H7 (cell line): ENCODE results near the gene PEX7. TPM values are rescaled to one million over a fixed set of nuclear protein-coding genes. Genes with fewer than 3 reads are reported as not detected.

Experiments used
- DNase-seq: peaks from one replicate; pipeline ENCODE4 v3.0.0; 2012
- H3K27me3 ChIP-seq: 2 replicates; pipeline ENCODE4 v1.6.0; 2011; ENCODE audit warnings: mild to moderate bottlenecking, low read length; ENCODE audit not compliant: control insufficient read depth, insufficient read depth
- H3K36me3 ChIP-seq: replicated peaks from 2 replicates; pipeline ENCODE4 v1.5.1; 2011; ENCODE audit warnings: low read length; ENCODE audit not compliant: control insufficient read depth, insufficient read depth
- H3K4me3 ChIP-seq: 2 replicates; pipeline ENCODE4 v1.5.1; 2011; ENCODE audit warnings: low read depth, mild to moderate bottlenecking, control low read depth, low read length, moderate library complexity; ENCODE audit not compliant: insufficient read depth
- total RNA-seq: library from RNA; depleted of rRNA; stranded (reverse); fragments of >200 nt; shearing (Covaris generic); gene quantifications from 2 replicates; pipeline ENCODE4 v1.2.3, GENCODE V29; 2014; rRNA removed

Gene PEX7
- 11.8 and 14.0 TPM in 2 replicates for total RNA-seq

- DNase-seq: peak; percentile 91
- H3K27me3 ChIP-seq: no peaks in the 10 kb centered on the region
- H3K4me3 ChIP-seq: peak within 1 kb of the TSS; percentile 66
- H3K36me3 ChIP-seq: 0 out of 2 replicates have a peak, but pooled peaks cover 2% of the 10 kb centered on the region
These were observed at the start of gene PEX7 for GRCh38 chr6:136822376-136823127. TSS of gene PEX7 (plus strand) at chr6:136822592. CDS start at chr6:136822666, 74 bp downstream.

- peak; percentile 44 for DNase-seq
These were observed 49.5 kb upstream of the PEX7 start for GRCh38 chr6:136772685-136773472.

GRCh38 chr6:136773473-136773796 lies 49.0 kb upstream of the PEX7 start:
- no peak for DNase-seq
- no peaks in the 10 kb centered on the region for H3K36me3 ChIP-seq
- H3K27me3 ChIP-seq: no peaks in the 10 kb centered on the region
- H3K4me3 ChIP-seq: no peak overlapping the region

More at GRCh38 chr6:136772685-136773472, 49.5 kb upstream of the PEX7 start:
- Histone ChIP-seq H3K4me3 (no peak overlapping the region), H3K27me3 (no peaks in the 10 kb centered on the region), H3K36me3 (no peaks in the 10 kb centered on the region)

- H3K36me3 ChIP-seq: no peaks in the 10 kb centered on the region
- no peak overlapping the region for H3K4me3 ChIP-seq
- no peak for DNase-seq
- no peaks in the 10 kb centered on the region for H3K27me3 ChIP-seq
These were observed 48.0 kb upstream of the PEX7 start for GRCh38 chr6:136774228-136775041.

GRCh38 chr6:136775081-136775480 lies 47.3 kb upstream of the PEX7 start:
- DNase-seq: no peak
- Histone ChIP-seq H3K27me3 (no peaks in the 10 kb centered on the region), H3K36me3 (no peaks in the 10 kb centered on the region), H3K4me3 (no peak overlapping the region)

- H3K27me3 ChIP-seq: no peaks in the 10 kb centered on the region
- DNase-seq: no peak
- H3K4me3 ChIP-seq: no peak overlapping the region
- H3K36me3 ChIP-seq: no peaks in the 10 kb centered on the region
These were observed 46.8 kb upstream of the PEX7 start for GRCh38 chr6:136775548-136775947.

GRCh38 chr6:136777651-136778050 lies 44.7 kb upstream of the PEX7 start:
- H3K36me3 ChIP-seq: no peaks in the 10 kb centered on the region
- H3K4me3 ChIP-seq: no peak overlapping the region
- DNase-seq: no peak
- no peaks in the 10 kb centered on the region for H3K27me3 ChIP-seq

- DNase-seq: no peak
- Histone ChIP-seq H3K36me3 (no peaks in the 10 kb centered on the region), H3K27me3 (no peaks in the 10 kb centered on the region), H3K4me3 (no peak overlapping the region)
These were observed 42.7 kb upstream of the PEX7 start for GRCh38 chr6:136779682-136780081.

GRCh38 chr6:136780972-136781371 lies 41.4 kb upstream of the PEX7 start:
- DNase-seq: no peak
- Histone ChIP-seq H3K27me3 (no peaks in the 10 kb centered on the region), H3K4me3 (no peak overlapping the region), H3K36me3 (no peaks in the 10 kb centered on the region)

- DNase-seq: no peak
- Histone ChIP-seq H3K4me3 (no peak overlapping the region), H3K27me3 (no peaks in the 10 kb centered on the region), H3K36me3 (no peaks in the 10 kb centered on the region)
These were observed 40.2 kb upstream of the PEX7 start for GRCh38 chr6:136782021-136782770.

- no peak for DNase-seq
- H3K27me3 ChIP-seq: no peaks in the 10 kb centered on the region
- H3K36me3 ChIP-seq: no peaks in the 10 kb centered on the region
- H3K4me3 ChIP-seq: no peak overlapping the region
These were observed 39.4 kb upstream of the PEX7 start for GRCh38 chr6:136783021-136783420.

- no peak overlapping the region for H3K4me3 ChIP-seq
- H3K27me3 ChIP-seq: no peaks in the 10 kb centered on the region
- no peak for DNase-seq
- H3K36me3 ChIP-seq: no peaks in the 10 kb centered on the region
These were observed 38.7 kb upstream of the PEX7 start for GRCh38 chr6:136783495-136784270.

- Histone ChIP-seq H3K27me3 (no peaks in the 10 kb centered on the region), H3K36me3 (no peaks in the 10 kb centered on the region), H3K4me3 (no peak overlapping the region)
- DNase-seq: no peak
These were observed 38.1 kb upstream of the PEX7 start for GRCh38 chr6:136784271-136784664.
